Caco-2 (cell line): ENCODE results near the gene C5. TPM values are rescaled to one million over a fixed set of nuclear protein-coding genes. Genes with fewer than 3 reads are reported as not detected.

Experiments used
- BruUV-seq: library from RNA; stranded (reverse); fragments of 400-500 nt; replicated peaks from 2 replicates; lab custom pipeline; 2021; lab: Mats Ljungman, UMichigan
- CTCF ChIA-PET: fragments of 300-600 bp; sonication (Branson Sonifier 250); formaldehyde crosslinking; loops from one replicate; lab custom pipeline; 2022; ENCODE audit warnings: antibody characterized with exemption; lab: Charles Lee
- POLR2A ChIA-PET: fragments of 300-600 bp; sonication (Branson Sonifier 250); formaldehyde crosslinking; loops from one replicate; lab custom pipeline; 2022; ENCODE audit warnings: antibody characterized with exemption; lab: Charles Lee
- DNase-seq, 2 experiments: peaks; one replicate each; pipeline versions ENCODE4 v3.0.0 to v3.0.0-alpha.2; 2020 to 2022
- H3K27me3 ChIP-seq: replicated peaks from 2 replicates; pipeline ENCODE4 v1.6.0; 2011; ENCODE audit warnings: low read length; ENCODE audit not compliant: control insufficient read depth, insufficient read depth
- H3K36me3 ChIP-seq: 2 replicates; pipeline ENCODE4 v1.5.1; 2011; ENCODE audit warnings: low read length; ENCODE audit not compliant: control insufficient read depth, insufficient read depth
- H3K4me1 ChIP-seq: fragments of 250-450 bp; sonication (Bioruptor Pico); 2 replicates; pipeline ENCODE4 v1.5.1; 2020; ENCODE audit warnings: mild to moderate bottlenecking
- H3K4me3 ChIP-seq: 2 replicates; pipeline ENCODE4 v1.5.1; 2011; ENCODE audit warnings: low read depth, mild to moderate bottlenecking, control low read depth, low read length
- H3K9me3 ChIP-seq: fragments of 250-450 bp; sonication (Bioruptor Pico); 2 replicates; pipeline ENCODE4 v1.5.1; 2020; ENCODE audit warnings: mild to moderate bottlenecking, moderate library complexity
- H3K27ac Mint-ChIP-seq: one replicate; pipeline ENCODE4 v1.8.0; 2022; ENCODE audit warnings: mixed read lengths; ENCODE audit not compliant: unreplicated experiment
- H3K27me3 Mint-ChIP-seq: one replicate; pipeline ENCODE4 v1.8.0; 2022; ENCODE audit warnings: mixed read lengths; ENCODE audit not compliant: insufficient read depth, unreplicated experiment
- H3K36me3 Mint-ChIP-seq: one replicate; pipeline ENCODE4 v1.8.0; 2022; ENCODE audit warnings: mild to moderate bottlenecking, mixed read lengths; ENCODE audit not compliant: insufficient read depth, unreplicated experiment
- H3K4me1 Mint-ChIP-seq: one replicate; pipeline ENCODE4 v1.8.0; 2022; ENCODE audit warnings: low read depth, mixed read lengths; ENCODE audit not compliant: unreplicated experiment
- H3K4me3 Mint-ChIP-seq: one replicate; pipeline ENCODE4 v1.8.0; 2022; ENCODE audit warnings: mild to moderate bottlenecking, moderate library complexity, mixed read lengths; ENCODE audit not compliant: unreplicated experiment
- H3K9me3 Mint-ChIP-seq: one replicate; pipeline ENCODE4 v1.8.0; 2022; ENCODE audit warnings: mixed read lengths; ENCODE audit not compliant: unreplicated experiment
- CTCF ChIP-seq, 2 experiments: fragments of 200-600 bp in 1 of 2; IDR thresholded peaks; 1 replicate in 1 of 2; 2 replicates in 1 of 2; pipeline versions ENCODE4 v1.5.1 to v1.8.0; 2011 to 2022; ENCODE audit warnings: antibody characterized with exemption in 1 of 2, control low read depth in 1 of 2, inconsistent platforms in 1 of 2, low read depth in 1 of 2, low read length in 1 of 2, mild to moderate bottlenecking in 1 of 2, moderate library complexity in 1 of 2; ENCODE audit not compliant: insufficient read depth in 1 of 2, severe bottlenecking in 1 of 2, unreplicated experiment in 1 of 2
- intact Hi-C: fragments of 100-400 bp; cut with micrococcal nuclease; formaldehyde crosslinking; loops from one replicate; pipeline ENCODE4 v1.10.0; 2022; ENCODE audit not compliant: unreplicated experiment
- total RNA-seq: library from RNA; stranded (reverse); gene quantifications from 2 replicates; pipeline ENCODE4 v1.2.3, GENCODE V29; 2022

C5 gene
- total RNA-seq, 1 experiment from 2014 or later: 14.9 TPM

GRCh38 chr9:120913647-120914264 lies 136.3 kb downstream of the C5 start:
- CTCF ChIA-PET: interaction anchor here (0.5 kb wide), 1 partner anchor 16 kb away, joined by 3 read pairs; no protein-coding TSS in a partner anchor
- POLR2A ChIA-PET: no interaction called here
- no peaks in the 10 kb centered on the region for H3K4me1 ChIP-seq
- H3K27me3 ChIP-seq: no peaks in the 10 kb centered on the region
- Mint-ChIP-seq H3K9me3 (no peaks in the 10 kb centered on the region), H3K27me3 (no peaks in the 10 kb centered on the region), H3K4me3 (no peak overlapping the region), H3K27ac (no peak overlapping the region), H3K4me1 (no peaks in the 10 kb centered on the region), H3K36me3 (no peaks in the 10 kb centered on the region)
- no peaks in the 10 kb centered on the region for H3K36me3 ChIP-seq
- TF ChIP-seq CTCF (IDR thresholded peaks at IDR 0.05; ENCODE audit: insufficient read depth in 1 of 2, low read depth in 1 of 2, low read length in 1 of 2, severe bottlenecking in 1 of 2, unreplicated experiment in 1 of 2): no peak
- peak in 1 of 2 experiments; percentile 48 for DNase-seq
- no TSS peak for BruUV-seq
- intact Hi-C loops: no loop called here
- peaks cover 3% of the 10 kb centered on the region; the same call in 1 of the 2 replicates for H3K9me3 ChIP-seq
- H3K4me3 ChIP-seq: no peak overlapping the region

GRCh38 chr9:120912958-120913646 lies 137.0 kb downstream of the C5 start:
- Mint-ChIP-seq H3K27me3 (no peaks in the 10 kb centered on the region), H3K36me3 (no peaks in the 10 kb centered on the region), H3K9me3 (no peaks in the 10 kb centered on the region), H3K27ac (no peak overlapping the region), H3K4me3 (no peak overlapping the region), H3K4me1 (no peaks in the 10 kb centered on the region)
- Histone ChIP-seq H3K9me3 (peaks cover 3% of the 10 kb centered on the region; the same call in 1 of the 2 replicates), H3K4me3 (no peak overlapping the region), H3K4me1 (no peaks in the 10 kb centered on the region), H3K27me3 (no peaks in the 10 kb centered on the region), H3K36me3 (no peaks in the 10 kb centered on the region)
- no peak for DNase-seq
- CTCF ChIA-PET: interaction anchor here (0.5 kb wide), 1 partner anchor 15 kb away, joined by 3 read pairs; no protein-coding TSS in a partner anchor
- intact Hi-C loops: no loop called here
- POLR2A ChIA-PET: no interaction called here
- BruUV-seq: no TSS peak
- no peak for TF ChIP-seq CTCF (IDR thresholded peaks at IDR 0.05; ENCODE audit: insufficient read depth in 1 of 2, low read depth in 1 of 2, low read length in 1 of 2, severe bottlenecking in 1 of 2, unreplicated experiment in 1 of 2)

GRCh38 chr9:120911295-120911837 lies 138.7 kb downstream of the C5 start:
- DNase-seq: no peak
- CTCF ChIA-PET: interaction anchor here (0.7 kb wide), 1 partner anchor 293 kb away, joined by 3 read pairs; no protein-coding TSS in a partner anchor
- BruUV-seq: no TSS peak
- no peak overlapping the region for H3K4me3 Mint-ChIP-seq
- no peaks in the 10 kb centered on the region for H3K27me3 ChIP-seq
- H3K27me3 Mint-ChIP-seq: no peaks in the 10 kb centered on the region
- no peaks in the 10 kb centered on the region for H3K4me1 Mint-ChIP-seq
- no peaks in the 10 kb centered on the region for H3K36me3 ChIP-seq
- no peaks in the 10 kb centered on the region for H3K9me3 Mint-ChIP-seq
- POLR2A ChIA-PET: no interaction called here
- no peak for TF ChIP-seq CTCF (IDR thresholded peaks at IDR 0.05; ENCODE audit: insufficient read depth in 1 of 2, low read depth in 1 of 2, low read length in 1 of 2, severe bottlenecking in 1 of 2, unreplicated experiment in 1 of 2)
- intact Hi-C loops: no loop called here
- no peak overlapping the region for H3K4me3 ChIP-seq
- H3K4me1 ChIP-seq: no peaks in the 10 kb centered on the region
- H3K27ac Mint-ChIP-seq: no peak overlapping the region
- no peaks in the 10 kb centered on the region for H3K36me3 Mint-ChIP-seq
- H3K9me3 ChIP-seq: no peaks in the 10 kb centered on the region
